GM23338 (cell line): Measurements from ENCODE around the gene RNF152. TPM values are rescaled to one million over a fixed set of nuclear protein-coding genes. Genes with fewer than 3 reads are reported as not detected.
"Not testable (repeated sequence)": the region's sequence is repeated elsewhere in the genome, so short reads cannot be mapped to it uniquely, and the experiment has no call there.

Source experiments
- ATAC-seq: fragments of 200-7000 bp; cut with Tn5 transposase; 3 replicates; pipeline ENCODE4 v1.9.1; 2020
- DNase-seq: peaks from one replicate; pipeline ENCODE4 v3.0.0-alpha.2; 2015; ENCODE audit warnings: low spot score
- H2AFZ ChIP-seq: fragments of 200-600 bp; sonication (generic); 2 replicates; pipeline ENCODE4 v1.8.0; 2016; ENCODE audit warnings: antibody characterized with exemption, mild to moderate bottlenecking, moderate library complexity
- H3F3A ChIP-seq: fragments of 200-600 bp; sonication (generic); replicated peaks from 2 replicates; pipeline ENCODE4 v1.8.0; 2017; ENCODE audit warnings: antibody characterized with exemption, mixed run types, low read depth
- H3K27ac ChIP-seq: fragments of 200-600 bp; sonication (generic); 2 replicates; pipeline ENCODE4 v1.6.1; 2016; ENCODE audit warnings: low read depth
- H3K27me3 ChIP-seq: fragments of 200-600 bp; sonication (generic); 2 replicates; pipeline ENCODE4 v1.8.0; 2016; ENCODE audit warnings: mild to moderate bottlenecking, mixed run types, moderate library complexity; ENCODE audit not compliant: insufficient read depth
- H3K36me3 ChIP-seq: fragments of 200-600 bp; sonication (generic); 2 replicates; pipeline ENCODE4 v1.8.0; 2016; ENCODE audit warnings: mild to moderate bottlenecking; ENCODE audit not compliant: insufficient read depth
- H3K4me1 ChIP-seq: fragments of 200-600 bp; sonication (generic); 2 replicates; pipeline ENCODE4 v1.8.0; 2016; ENCODE audit warnings: mild to moderate bottlenecking, moderate library complexity; ENCODE audit not compliant: insufficient read depth
- H3K4me2 ChIP-seq: fragments of 200-600 bp; sonication (generic); 2 replicates; pipeline ENCODE4 v1.7.1; 2017; ENCODE audit warnings: mixed run types
- H3K4me3 ChIP-seq: fragments of 200-600 bp; sonication (generic); 2 replicates; pipeline ENCODE4 v1.6.1; 2016; ENCODE audit warnings: mixed run types
- H3K79me2 ChIP-seq: fragments of 200-600 bp; sonication (generic); replicated peaks from 2 replicates; pipeline ENCODE4 v1.8.0; 2017; ENCODE audit warnings: mild to moderate bottlenecking; ENCODE audit not compliant: insufficient read depth
- H3K9me2 ChIP-seq: fragments of 200-600 bp; sonication (generic); 2 replicates; pipeline ENCODE4 v1.8.0; 2017; ENCODE audit not compliant: insufficient read depth
- H4K20me1 ChIP-seq: fragments of 200-600 bp; sonication (generic); replicated peaks from 2 replicates; pipeline ENCODE4 v1.8.0; 2017; ENCODE audit warnings: mild to moderate bottlenecking; ENCODE audit not compliant: insufficient read depth
- H3K27ac Mint-ChIP-seq: 2 replicates; pipeline ENCODE4 v1.8.0; 2020; ENCODE audit warnings: inconsistent platforms, mild to moderate bottlenecking, moderate library complexity, mixed read lengths
- H3K27me3 Mint-ChIP-seq: 3 replicates; pipeline ENCODE4 v1.8.0; 2022; ENCODE audit warnings: low read depth, mild to moderate bottlenecking, moderate library complexity, mixed read lengths, inconsistent platforms; ENCODE audit not compliant: insufficient read depth, poor library complexity
- H3K36me3 Mint-ChIP-seq: 3 replicates; pipeline ENCODE4 v1.8.0; 2021; ENCODE audit warnings: low read depth, mild to moderate bottlenecking, inconsistent platforms, moderate library complexity, mixed read lengths
- H3K4me1 Mint-ChIP-seq: 3 replicates; pipeline ENCODE4 v1.8.0; 2020; ENCODE audit warnings: mild to moderate bottlenecking, inconsistent platforms, mixed read lengths
- H3K4me3 Mint-ChIP-seq: 3 replicates; pipeline ENCODE4 v1.8.0; 2021; ENCODE audit warnings: moderate library complexity, mild to moderate bottlenecking, inconsistent platforms, mixed read lengths
- H3K9me3 Mint-ChIP-seq: 3 replicates; pipeline ENCODE4 v1.8.0; 2020; ENCODE audit warnings: moderate library complexity, mild to moderate bottlenecking, inconsistent platforms, mixed read lengths
- CREB1 ChIP-seq: fragments of 250-450 bp; sonication (Bioruptor Pico); IDR thresholded peaks from 2 replicates; pipeline ENCODE4 v1.5.0; 2020; ENCODE audit warnings: low read depth, mild to moderate bottlenecking, moderate library complexity
- EZH2 ChIP-seq: fragments of 200-600 bp; sonication (generic); IDR thresholded peaks from one replicate; pipeline ENCODE4 v1.8.0; 2017; ENCODE audit warnings: antibody characterized with exemption, mild to moderate bottlenecking, low read depth; ENCODE audit not compliant: unreplicated experiment
- polyA plus RNA-seq: library from polyadenylated mRNA; unstranded; fragments of >200 nt; fragmentation: Nextera tagmentation; extraction: Ambion mirVana; gene quantifications from 2 replicates; pipeline ENCODE4 v1.2.1, GENCODE V29; 2016
- total RNA-seq: library from RNA; depleted of rRNA; stranded (reverse); fragments of >200 nt; shearing (Covaris generic); gene quantifications from 2 replicates; pipeline ENCODE4 v1.2.3, GENCODE V29; 2014
- TF ChIP-seq, protein P1 (sequence below): fragments of 250-450 bp; sonication (Bioruptor Pico); IDR thresholded peaks from 2 replicates; pipeline ENCODE4 v1.5.0; 2020; ENCODE audit warnings: mild to moderate bottlenecking, moderate library complexity

RNF152 gene
- total and polyA plus RNA-seq, 2 experiments from 2014 or later = 1.2 to 2.9 TPM

DNA sequence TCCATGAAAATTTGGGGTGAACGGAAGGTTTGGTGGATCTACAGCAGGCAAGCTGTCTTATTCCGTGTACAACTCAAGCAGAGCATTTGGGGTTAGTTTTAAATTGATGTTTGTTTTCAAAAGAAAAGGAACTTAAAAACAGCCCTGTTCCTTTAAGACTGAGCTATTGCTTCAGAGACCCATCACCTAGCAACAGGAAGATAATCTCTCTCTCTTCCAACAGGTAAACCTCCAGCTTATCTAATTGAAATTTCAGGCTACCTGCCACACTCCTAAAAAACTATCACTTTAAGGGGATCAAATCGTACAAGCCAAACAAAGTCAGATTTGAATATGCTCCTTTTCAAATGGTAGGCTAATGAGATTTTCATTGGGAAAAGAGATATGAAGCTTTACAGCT lies 101.8 kb downstream of the RNF152 start (continued):
- TF ChIP-seq, protein P1, sequence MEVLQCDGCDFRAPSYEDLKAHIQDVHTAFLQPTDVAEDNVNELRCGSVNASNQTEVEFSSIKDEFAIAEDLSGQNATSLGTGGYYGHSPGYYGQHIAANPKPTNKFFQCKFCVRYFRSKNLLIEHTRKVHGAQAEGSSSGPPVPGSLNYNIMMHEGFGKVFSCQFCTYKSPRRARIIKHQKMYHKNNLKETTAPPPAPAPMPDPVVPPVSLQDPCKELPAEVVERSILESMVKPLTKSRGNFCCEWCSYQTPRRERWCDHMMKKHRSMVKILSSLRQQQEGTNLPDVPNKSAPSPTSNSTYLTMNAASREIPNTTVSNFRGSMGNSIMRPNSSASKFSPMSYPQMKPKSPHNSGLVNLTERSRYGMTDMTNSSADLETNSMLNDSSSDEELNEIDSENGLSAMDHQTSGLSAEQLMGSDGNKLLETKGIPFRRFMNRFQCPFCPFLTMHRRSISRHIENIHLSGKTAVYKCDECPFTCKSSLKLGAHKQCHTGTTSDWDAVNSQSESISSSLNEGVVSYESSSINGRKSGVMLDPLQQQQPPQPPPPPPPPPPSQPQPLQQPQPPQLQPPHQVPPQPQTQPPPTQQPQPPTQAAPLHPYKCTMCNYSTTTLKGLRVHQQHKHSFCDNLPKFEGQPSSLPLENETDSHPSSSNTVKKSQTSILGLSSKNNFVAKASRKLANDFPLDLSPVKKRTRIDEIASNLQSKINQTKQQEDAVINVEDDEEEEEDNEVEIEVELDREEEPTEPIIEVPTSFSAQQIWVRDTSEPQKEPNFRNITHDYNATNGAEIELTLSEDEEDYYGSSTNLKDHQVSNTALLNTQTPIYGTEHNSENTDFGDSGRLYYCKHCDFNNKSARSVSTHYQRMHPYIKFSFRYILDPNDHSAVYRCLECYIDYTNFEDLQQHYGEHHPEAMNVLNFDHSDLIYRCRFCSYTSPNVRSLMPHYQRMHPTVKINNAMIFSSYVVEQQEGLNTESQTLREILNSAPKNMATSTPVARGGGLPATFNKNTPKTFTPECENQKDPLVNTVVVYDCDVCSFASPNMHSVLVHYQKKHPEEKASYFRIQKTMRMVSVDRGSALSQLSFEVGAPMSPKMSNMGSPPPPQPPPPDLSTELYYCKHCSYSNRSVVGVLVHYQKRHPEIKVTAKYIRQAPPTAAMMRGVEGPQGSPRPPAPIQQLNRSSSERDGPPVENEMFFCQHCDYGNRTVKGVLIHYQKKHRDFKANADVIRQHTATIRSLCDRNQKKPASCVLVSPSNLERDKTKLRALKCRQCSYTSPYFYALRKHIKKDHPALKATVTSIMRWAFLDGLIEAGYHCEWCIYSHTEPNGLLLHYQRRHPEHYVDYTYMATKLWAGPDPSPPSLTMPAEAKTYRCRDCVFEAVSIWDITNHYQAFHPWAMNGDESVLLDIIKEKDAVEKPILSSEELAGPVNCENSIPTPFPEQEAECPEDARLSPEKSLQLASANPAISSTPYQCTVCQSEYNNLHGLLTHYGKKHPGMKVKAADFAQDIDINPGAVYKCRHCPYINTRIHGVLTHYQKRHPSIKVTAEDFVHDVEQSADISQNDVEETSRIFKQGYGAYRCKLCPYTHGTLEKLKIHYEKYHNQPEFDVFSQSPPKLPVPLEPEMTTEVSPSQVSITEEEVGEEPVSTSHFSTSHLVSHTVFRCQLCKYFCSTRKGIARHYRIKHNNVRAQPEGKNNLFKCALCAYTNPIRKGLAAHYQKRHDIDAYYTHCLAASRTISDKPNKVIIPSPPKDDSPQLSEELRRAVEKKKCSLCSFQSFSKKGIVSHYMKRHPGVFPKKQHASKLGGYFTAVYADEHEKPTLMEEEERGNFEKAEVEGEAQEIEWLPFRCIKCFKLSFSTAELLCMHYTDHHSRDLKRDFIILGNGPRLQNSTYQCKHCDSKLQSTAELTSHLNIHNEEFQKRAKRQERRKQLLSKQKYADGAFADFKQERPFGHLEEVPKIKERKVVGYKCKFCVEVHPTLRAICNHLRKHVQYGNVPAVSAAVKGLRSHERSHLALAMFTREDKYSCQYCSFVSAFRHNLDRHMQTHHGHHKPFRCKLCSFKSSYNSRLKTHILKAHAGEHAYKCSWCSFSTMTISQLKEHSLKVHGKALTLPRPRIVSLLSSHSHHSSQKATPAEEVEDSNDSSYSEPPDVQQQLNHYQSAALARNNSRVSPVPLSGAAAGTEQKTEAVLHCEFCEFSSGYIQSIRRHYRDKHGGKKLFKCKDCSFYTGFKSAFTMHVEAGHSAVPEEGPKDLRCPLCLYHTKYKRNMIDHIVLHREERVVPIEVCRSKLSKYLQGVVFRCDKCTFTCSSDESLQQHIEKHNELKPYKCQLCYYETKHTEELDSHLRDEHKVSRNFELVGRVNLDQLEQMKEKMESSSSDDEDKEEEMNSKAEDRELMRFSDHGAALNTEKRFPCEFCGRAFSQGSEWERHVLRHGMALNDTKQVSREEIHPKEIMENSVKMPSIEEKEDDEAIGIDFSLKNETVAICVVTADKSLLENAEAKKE (CRISPR knock-in tag) = no peak

DNA sequence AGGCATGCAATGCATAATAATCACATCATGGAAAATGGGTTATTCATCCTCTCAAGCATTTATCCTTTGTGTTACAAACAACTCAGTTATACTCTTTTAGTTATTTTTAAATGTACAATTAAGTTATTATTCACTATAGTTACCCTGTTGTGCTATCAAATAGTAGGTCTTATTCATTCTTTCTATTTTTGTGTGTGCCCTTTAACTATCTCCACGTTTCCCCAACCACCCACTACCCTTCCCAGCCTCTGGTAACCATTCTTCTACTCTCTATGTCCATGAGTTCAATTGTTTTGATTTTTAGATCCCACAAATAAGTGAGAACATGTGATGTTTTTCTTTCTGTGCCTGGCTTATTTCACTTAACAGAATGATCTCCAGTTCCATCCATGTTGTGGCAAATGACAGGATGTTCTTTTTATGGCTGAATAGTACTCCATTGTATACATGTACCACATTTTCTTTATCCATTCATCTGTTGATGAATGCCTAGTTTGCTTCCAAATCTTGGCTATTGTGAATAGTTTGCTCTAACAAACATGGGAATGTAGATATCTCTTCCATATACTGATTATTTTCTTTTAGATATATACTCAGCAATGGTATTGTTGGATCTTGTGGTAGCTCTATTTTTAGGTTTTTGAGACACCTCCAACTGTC lies 105.7 kb downstream of the RNF152 start:
- H3K79me2 ChIP-seq, H4K20me1 ChIP-seq, H3K9me2 ChIP-seq, H3K27me3 Mint-ChIP-seq, H3K4me3 ChIP-seq, H3K27ac Mint-ChIP-seq, DNase-seq, H3K4me1 Mint-ChIP-seq, H2AFZ ChIP-seq, H3K27ac ChIP-seq, H3F3A ChIP-seq, H3K4me1 ChIP-seq, ATAC-seq, H3K4me2 ChIP-seq, H3K27me3 ChIP-seq, H3K4me3 Mint-ChIP-seq, H3K36me3 Mint-ChIP-seq, H3K9me3 Mint-ChIP-seq, H3K36me3 ChIP-seq: not testable (repeated sequence)

DNA sequence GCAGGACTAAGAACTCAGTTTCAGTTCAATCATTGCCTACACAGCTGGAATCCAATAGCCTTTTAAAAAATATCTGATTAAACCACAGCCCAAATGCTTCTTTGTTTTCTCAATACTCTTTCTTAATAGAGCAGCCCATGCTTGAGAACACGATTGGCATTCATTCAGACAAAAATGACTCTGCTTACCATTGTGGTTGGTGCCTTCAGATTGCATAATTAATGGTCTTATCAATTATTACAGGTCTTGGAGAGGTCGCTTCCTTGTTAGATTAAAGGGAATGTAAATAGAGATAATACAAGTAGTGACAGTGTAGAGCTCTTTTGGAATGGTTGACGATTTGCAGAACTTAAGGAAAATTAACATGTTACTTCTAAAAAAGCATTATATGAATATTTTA lies 107.2 kb downstream of the RNF152 start:
- Mint-ChIP-seq H3K27me3 (no peaks in the 10 kb centered on the region), H3K36me3 (no peaks in the 10 kb centered on the region; the same call in 2 of the 3 replicates), H3K4me3 (no peak overlapping the region), H3K27ac (no peak overlapping the region), H3K4me1 (no peaks in the 10 kb centered on the region), H3K9me3 (peaks cover 9% of the 10 kb centered on the region; the same call in 2 of the 3 replicates)
- DNase-seq (no peak), ATAC-seq (no peak)
- Histone ChIP-seq H3K9me2 (no peaks in the 10 kb centered on the region; the same call in none of the 2 replicates), H3K27ac (no peak overlapping the region), H2AFZ (no peak overlapping the region), H3K4me1 (no peaks in the 10 kb centered on the region), H3K4me3 (no peak overlapping the region), H3K4me2 (no peak overlapping the region), H3K79me2 (no peaks in the 10 kb centered on the region), H3K27me3 (no peaks in the 10 kb centered on the region), H3K36me3 (0 out of 2 replicates have a peak, but pooled peaks cover 3% of the 10 kb centered on the region), H4K20me1 (no peaks in the 10 kb centered on the region), H3F3A (no peaks in the 10 kb centered on the region)
- TF ChIP-seq EZH2 = no peak
- TF ChIP-seq CREB1 (CRISPR knock-in tag) = no peak
